OCI-LY7 (cell line): Measurements from ENCODE around the gene MSL1. TPM values are rescaled to one million over a fixed set of nuclear protein-coding genes. Genes with fewer than 3 reads are reported as not detected.

Experiments used
- BruUV-seq: library from RNA; stranded (reverse); fragments of 400-500 nt; replicated peaks from 2 replicates; lab custom pipeline; 2021; lab: Mats Ljungman, UMichigan
- CTCF ChIA-PET: fragments of 300-600 bp; sonication (Branson Sonifier 250); formaldehyde crosslinking; loops from one replicate; lab custom pipeline; 2022; ENCODE audit warnings: antibody characterized with exemption; ENCODE audit not compliant: unreplicated experiment; lab: Charles Lee
- POLR2A ChIA-PET: fragments of 300-600 bp; sonication (Branson Sonifier 250); formaldehyde crosslinking; loops from one replicate; lab custom pipeline; 2022; ENCODE audit warnings: antibody characterized with exemption; lab: Charles Lee
- DNase-seq: peaks from one replicate; pipeline ENCODE4 v3.0.0-alpha.2; 2015; ENCODE audit warnings: low spot score
- H2AFZ ChIP-seq: fragments of 200-600 bp; sonication (generic), shearing (Covaris generic); 2 replicates; pipeline ENCODE4 v1.6.1; 2014; ENCODE audit warnings: mild to moderate bottlenecking, antibody characterized with exemption, low read length, moderate library complexity
- H3K27ac ChIP-seq: fragments of 200-600 bp; sonication (generic); 2 replicates; pipeline ENCODE4 v1.5.1; 2014; ENCODE audit warnings: mixed run types, low read depth, mild to moderate bottlenecking, moderate library complexity, low read length, inconsistent platforms; ENCODE audit not compliant: poor library complexity, severe bottlenecking
- H3K36me3 ChIP-seq: fragments of 200-600 bp; sonication (generic); 2 replicates; pipeline ENCODE4 v1.6.1; 2014; ENCODE audit warnings: mild to moderate bottlenecking, antibody characterized with exemption, low read length, moderate library complexity, mixed read lengths; ENCODE audit not compliant: insufficient read depth
- H3K4me1 ChIP-seq: fragments of 200-600 bp; sonication (generic); 2 replicates; pipeline ENCODE4 v1.5.1; 2014; ENCODE audit warnings: mild to moderate bottlenecking, low read length; ENCODE audit not compliant: insufficient read depth, poor library complexity, severe bottlenecking
- H3K4me2 ChIP-seq: fragments of 200-600 bp; sonication (generic); 2 replicates; pipeline ENCODE4 v1.6.1; 2014; ENCODE audit warnings: mild to moderate bottlenecking, low read length
- H3K4me3 ChIP-seq: fragments of 200-600 bp; sonication (generic); 2 replicates; pipeline ENCODE4 v1.5.1; 2014; ENCODE audit warnings: mild to moderate bottlenecking, low read depth, low read length; ENCODE audit not compliant: poor library complexity, severe bottlenecking
- H3K79me2 ChIP-seq: fragments of 200-600 bp; sonication (generic); 2 replicates; pipeline ENCODE4 v1.6.1; 2016; ENCODE audit warnings: low read depth, mild to moderate bottlenecking, low read length, moderate library complexity, mixed read lengths; ENCODE audit not compliant: insufficient read depth
- H3K9me2 ChIP-seq: fragments of 200-600 bp; sonication (generic); 2 replicates; pipeline ENCODE4 v1.6.1; 2016; ENCODE audit warnings: mild to moderate bottlenecking, low read length, mixed read lengths; ENCODE audit not compliant: insufficient read depth
- H3K9me3 ChIP-seq: fragments of 200-600 bp; sonication (generic); 2 replicates; pipeline ENCODE4 v1.6.1; 2014; ENCODE audit warnings: mild to moderate bottlenecking, mixed run types, low read length, mixed read lengths
- H4K20me1 ChIP-seq: fragments of 200-600 bp; sonication (generic); 2 replicates; pipeline ENCODE4 v1.6.1; 2014; ENCODE audit warnings: mild to moderate bottlenecking, antibody characterized with exemption, low read length, moderate library complexity, mixed read lengths; ENCODE audit not compliant: insufficient read depth
- CTCF ChIP-seq: fragments of 200-600 bp; sonication (generic); conservative IDR thresholded peaks from 2 replicates; pipeline ENCODE4 v1.5.1; 2014; ENCODE audit warnings: mild to moderate bottlenecking, antibody characterized with exemption, low read length, moderate library complexity, mixed read lengths
- EZH2phosphoT487 ChIP-seq: fragments of 200-600 bp; sonication (generic); IDR thresholded peaks from 2 replicates; pipeline ENCODE4 v1.6.1; 2018; ENCODE audit warnings: low read depth, borderline replicate concordance, mild to moderate bottlenecking, mixed run types, antibody characterized with exemption, low read length, moderate library complexity, mixed read lengths
- intact Hi-C: fragments of 100-400 bp; cut with micrococcal nuclease; formaldehyde crosslinking; loops from one replicate; pipeline ENCODE4 v1.10.0; 2022; ENCODE audit not compliant: unreplicated experiment
- total RNA-seq, 2 experiments: library from RNA; depleted of rRNA in 1 of 2; stranded (reverse); fragments of >200 nt in 1 of 2; shearing (Covaris generic) in 1 of 2; gene quantifications; 2 replicates each; pipeline ENCODE4 v1.2.3, GENCODE V29; 2014 to 2022

The MSL1 gene
- total RNA-seq, 2 experiments from 2014 or later, result 95.4 to 97.2 TPM

GRCh38 chr17:40074871-40075200, 46.9 kb upstream of the MSL1 start:
- POLR2A ChIA-PET, result interaction anchor here (1.5 to 1.8 kb wide), 2 partner anchors 8 to 21 kb away, joined by 7 to 8 read pairs; partner anchors contain the start of gene MED24
- Histone ChIP-seq H3K4me3 (no peak overlapping the region), H3K79me2 (no peaks in the 10 kb centered on the region), H2AFZ (peak overlapping the region; percentile 48; the same call in 1 of the 2 replicates), H3K9me3 (no peaks in the 10 kb centered on the region), H3K36me3 (no peaks in the 10 kb centered on the region), H3K4me2 (peak overlapping the region; percentile 37; the same call in 1 of the 2 replicates), H3K27ac (no peak overlapping the region), H3K4me1 (peaks cover 22% of the 10 kb centered on the region), H4K20me1 (no peaks in the 10 kb centered on the region), H3K9me2 (no peaks in the 10 kb centered on the region)
- no peak for TF ChIP-seq EZH2phosphoT487
- no peak for TF ChIP-seq CTCF
- intact Hi-C loops, result loop anchor here (1.0 to 5.0 kb wide), 2 partner anchors 48 to 62 kb away; no protein-coding TSS in a partner anchor
- CTCF ChIA-PET, result interaction anchor here (0.6 to 2.0 kb wide), 5 partner anchors 11 to 717 kb away, joined by 4 to 6 read pairs (median 5); no protein-coding TSS in a partner anchor
- BruUV-seq, result no TSS peak
- no peak for DNase-seq

GRCh38 chr17:40075201-40075941, 46.4 kb upstream of the MSL1 start:
- ChIA-PET CTCF (interaction anchor here (0.5 to 2.0 kb wide), 9 partner anchors 10 to 716 kb away, joined by 3 to 8 read pairs (median 4); partner anchors contain the start of gene NR1D1), POLR2A (interaction anchor here (0.5 to 1.8 kb wide), 6 partner anchors 9 to 381 kb away, joined by 3 to 8 read pairs (median 4); partner anchors contain the start of gene MED24)
- Histone ChIP-seq H3K36me3 (no peaks in the 10 kb centered on the region), H3K9me2 (no peaks in the 10 kb centered on the region), H3K9me3 (no peaks in the 10 kb centered on the region), H4K20me1 (no peaks in the 10 kb centered on the region), H3K4me2 (peak overlapping the region; percentile 37; the same call in 1 of the 2 replicates), H3K79me2 (no peaks in the 10 kb centered on the region), H3K4me3 (no peak overlapping the region), H3K27ac (no peak overlapping the region), H2AFZ (peak overlapping the region; percentile 48; the same call in 1 of the 2 replicates), H3K4me1 (peaks cover 16% of the 10 kb centered on the region)
- DNase-seq, result peak; percentile 69
- intact Hi-C loops, result loop anchor here (1.0 to 5.0 kb wide), 2 partner anchors 48 to 62 kb away; no protein-coding TSS in a partner anchor
- BruUV-seq, result no TSS peak
- TF ChIP-seq EZH2phosphoT487, result no peak
- TF ChIP-seq CTCF, result peak; percentile 95
